ENCODE results near the gene SLC16A7. TPM values are rescaled to one million over a fixed set of nuclear protein-coding genes. Genes with fewer than 3 reads are reported as not detected.

The SLC16A7 gene
- total RNA-seq, 1 donor from 2014 or later: 38.8 TPM

GRCh38 chr12:59811991-59812390 lies 216.2 kb downstream of the SLC16A7 start:
- intact Hi-C loops (cut with DNase I): no loop called here
- H3K27me3 ChIP-seq: no peaks in the 10 kb centered on the region
- DNase-seq (ENCODE audit: extremely low spot score in 2 of 2): no peak
- H3K27ac ChIP-seq: no peak overlapping the region
- no peaks in the 10 kb centered on the region for H3K36me3 ChIP-seq
- no peaks in the 10 kb centered on the region for H3K4me1 ChIP-seq
- TF ChIP-seq POLR2A (IDR thresholded peaks at IDR 0.05) (no peak), CTCF (IDR thresholded peaks at IDR 0.05) (no peak), POLR2AphosphoS5 (IDR thresholded peaks at IDR 0.05; ENCODE audit: insufficient read depth in 1 of 2, low read depth in 1 of 2) (no peak)
- H3K4me3 ChIP-seq: no peak overlapping the region
- no peaks in the 10 kb centered on the region for H3K9me3 ChIP-seq

- H3K4me1 ChIP-seq: no peaks in the 10 kb centered on the region
- DNase-seq (ENCODE audit: extremely low spot score in 2 of 2): no peak
- no peak for TF ChIP-seq POLR2A (IDR thresholded peaks at IDR 0.05)
- no peak for TF ChIP-seq CTCF (IDR thresholded peaks at IDR 0.05)
- no peak for TF ChIP-seq POLR2AphosphoS5 (IDR thresholded peaks at IDR 0.05; ENCODE audit: insufficient read depth in 1 of 2, low read depth in 1 of 2)
- H3K36me3 ChIP-seq: no peaks in the 10 kb centered on the region
- H3K9me3 ChIP-seq: no peaks in the 10 kb centered on the region
- no peak overlapping the region for H3K27ac ChIP-seq
- no peak overlapping the region for H3K4me3 ChIP-seq
- intact Hi-C loops (cut with DNase I): no loop called here
- H3K27me3 ChIP-seq: no peaks in the 10 kb centered on the region
Observed at GRCh38 chr12:59812716-59813115, 216.9 kb downstream of the SLC16A7 start.

GRCh38 chr12:59820594-59821011 lies 224.8 kb downstream of the SLC16A7 start:
- H3K4me3 ChIP-seq: no peak overlapping the region
- no peaks in the 10 kb centered on the region for H3K27me3 ChIP-seq
- H3K4me1 ChIP-seq: no peaks in the 10 kb centered on the region
- intact Hi-C loops (cut with DNase I): no loop called here
- no peaks in the 10 kb centered on the region for H3K9me3 ChIP-seq
- no peak for TF ChIP-seq POLR2AphosphoS5 (IDR thresholded peaks at IDR 0.05; ENCODE audit: insufficient read depth in 1 of 2, low read depth in 1 of 2)
- no peak for TF ChIP-seq POLR2A (IDR thresholded peaks at IDR 0.05)
- no peak for TF ChIP-seq CTCF (IDR thresholded peaks at IDR 0.05)
- H3K27ac ChIP-seq: no peak overlapping the region
- DNase-seq (ENCODE audit: extremely low spot score in 2 of 2): no peak
- no peaks in the 10 kb centered on the region for H3K36me3 ChIP-seq

GRCh38 chr12:59823567-59823966 lies 227.7 kb downstream of the SLC16A7 start:
- intact Hi-C loops (cut with DNase I): no loop called here
- DNase-seq (ENCODE audit: extremely low spot score in 2 of 2): no peak
- H3K4me1 ChIP-seq: no peaks in the 10 kb centered on the region
- no peaks in the 10 kb centered on the region for H3K27me3 ChIP-seq
- H3K9me3 ChIP-seq: no peaks in the 10 kb centered on the region
- no peak overlapping the region for H3K4me3 ChIP-seq
- H3K36me3 ChIP-seq: no peaks in the 10 kb centered on the region
- H3K27ac ChIP-seq: no peak overlapping the region
- no peak for TF ChIP-seq CTCF (IDR thresholded peaks at IDR 0.05)
- no peak for TF ChIP-seq POLR2AphosphoS5 (IDR thresholded peaks at IDR 0.05; ENCODE audit: insufficient read depth in 1 of 2, low read depth in 1 of 2)

- H3K4me1 ChIP-seq: no peaks in the 10 kb centered on the region
- no peaks in the 10 kb centered on the region for H3K9me3 ChIP-seq
- H3K4me3 ChIP-seq: no peak overlapping the region
- DNase-seq (ENCODE audit: extremely low spot score in 2 of 2): no peak
- H3K27me3 ChIP-seq: no peaks in the 10 kb centered on the region
- H3K27ac ChIP-seq: no peak overlapping the region
- intact Hi-C loops (cut with DNase I): no loop called here
- TF ChIP-seq POLR2A (IDR thresholded peaks at IDR 0.05) (no peak), CTCF (IDR thresholded peaks at IDR 0.05) (no peak), POLR2AphosphoS5 (IDR thresholded peaks at IDR 0.05; ENCODE audit: insufficient read depth in 1 of 2, low read depth in 1 of 2) (no peak)
- H3K36me3 ChIP-seq: no peaks in the 10 kb centered on the region
Observed at GRCh38 chr12:59827767-59828166, 231.9 kb downstream of the SLC16A7 start.

All from vagina (tissue), 2 donors.